HepG2 (cell line): Measurements from ENCODE around the gene PRMT7. TPM values are rescaled to one million over a fixed set of nuclear protein-coding genes. Genes with fewer than 3 reads are reported as not detected.

Experiments
- ARID5B ChIP-seq: IDR thresholded peaks from 2 replicates; pipeline ENCODE4 v1.4.0; 2020; ENCODE audit warnings: mild to moderate bottlenecking, missing genetic modification reagents
- ATF1 ChIP-seq: IDR thresholded peaks from 2 replicates; pipeline ENCODE4 v1.6.1; 2016; ENCODE audit warnings: mild to moderate bottlenecking, control low read depth
- HOXA9 ChIP-seq: sonication (generic); formaldehyde crosslinking; IDR thresholded peaks from 2 replicates; pipeline ENCODE4 v1.8.1; 2022; ENCODE audit warnings: missing genetic modification reagents, mild to moderate bottlenecking, moderate library complexity, borderline replicate concordance
- IKZF1 ChIP-seq: fragments of 450-650 bp; IDR thresholded peaks from 2 replicates; pipeline ENCODE4 v1.7.1; 2016
- LCORL ChIP-seq, 2 experiments: fragments of 450-650 bp in 1 of 2; sonication (generic) in 1 of 2; formaldehyde crosslinking in 1 of 2; IDR thresholded peaks; 2 replicates each; pipeline versions ENCODE4 v1.5.0 to v1.6.1; 2017 to 2020; ENCODE audit warnings: antibody characterized with exemption in 1 of 2, missing genetic modification reagents in 1 of 2
- SMAD1 ChIP-seq: sonication (generic); formaldehyde crosslinking; IDR thresholded peaks from 2 replicates; pipeline ENCODE4 v1.4.0; 2020; ENCODE audit warnings: missing genetic modification reagents, low read depth, mild to moderate bottlenecking, borderline replicate concordance
- TCF12 ChIP-seq, 2 experiments: fragments of 450-650 bp in 1 of 2; sonication (generic) in 1 of 2; formaldehyde crosslinking in 1 of 2; IDR thresholded peaks; 2 replicates each; pipeline versions ENCODE4 v1.6.1 to v1.8.0; 2017 to 2022; ENCODE audit warnings: antibody characterized with exemption in 1 of 2, mild to moderate bottlenecking in 1 of 2, missing genetic modification reagents in 1 of 2, moderate library complexity in 1 of 2
- ZBTB8A ChIP-seq: sonication (generic); formaldehyde crosslinking; IDR thresholded peaks from 2 replicates; pipeline ENCODE4 v1.4.0; 2020; ENCODE audit warnings: mild to moderate bottlenecking, low read depth, missing genetic modification reagents, borderline replicate concordance
- ZNF205 ChIP-seq: IDR thresholded peaks from 2 replicates; pipeline ENCODE4 v1.6.1; 2018; ENCODE audit warnings: missing biosample characterization, missing genetic modification reagents
- ZNF329 ChIP-seq: sonication (generic); formaldehyde crosslinking; IDR thresholded peaks from 2 replicates; pipeline ENCODE4 v1.9.0; 2021; ENCODE audit warnings: low read depth, mild to moderate bottlenecking, missing genetic modification reagents
- ZNF446 ChIP-seq: sonication (generic); formaldehyde crosslinking; IDR thresholded peaks from 2 replicates; pipeline ENCODE4 v1.5.0; 2020; ENCODE audit warnings: mild to moderate bottlenecking, missing genetic modification reagents
- ZNF564 ChIP-seq: sonication (generic); formaldehyde crosslinking; IDR thresholded peaks from 2 replicates; pipeline ENCODE4 v1.8.1; 2023; ENCODE audit warnings: mild to moderate bottlenecking, missing genetic modification reagents
- ZNF609 ChIP-seq: sonication (generic); formaldehyde crosslinking; IDR thresholded peaks from 2 replicates; pipeline ENCODE4 v1.4.0; 2020; ENCODE audit warnings: mild to moderate bottlenecking, missing genetic modification reagents, borderline replicate concordance
- ZNF891 ChIP-seq: sonication (generic); formaldehyde crosslinking; IDR thresholded peaks from 2 replicates; pipeline ENCODE4 v1.5.0; 2020; ENCODE audit warnings: mild to moderate bottlenecking, missing genetic modification reagents
- polyA plus RNA-seq, 8 experiments: library from polyadenylated mRNA; depleted of rRNA in 3 of 8; stranded (reverse) in 7 of 8; unstranded in 1 of 8; fragments of >200 nt; fragmentation: Illumina TruSeq in 4 of 8; extraction: Trizol in 4 of 8; gene quantifications; 2 replicates each; pipeline versions ENCODE4 v1.2.1 to v1.2.3, GENCODE V29; 2011 to 2016; ENCODE audit warnings: low read depth in 4 of 8, missing spikeins in 1 of 8, mixed read lengths in 1 of 8; ENCODE audit not compliant: insufficient read depth in 1 of 8
- total RNA-seq, 5 experiments: library from RNA; depleted of rRNA; stranded (reverse); fragments of >200 nt; fragmentation: Illumina TruSeq; extraction: Trizol; gene quantifications; 2 replicates each; pipeline ENCODE4 v1.2.3, GENCODE V29; 2016; ENCODE audit warnings: low read depth in 1 of 5
- TF ChIP-seq, protein P1 (sequence below): sonication (generic); formaldehyde crosslinking; IDR thresholded peaks from 2 replicates; pipeline ENCODE4 v1.5.1; 2020; ENCODE audit warnings: mild to moderate bottlenecking, moderate library complexity, missing genetic modification reagents
- TF ChIP-seq, protein P2 (sequence below): sonication (generic); formaldehyde crosslinking; IDR thresholded peaks from 2 replicates; pipeline ENCODE4 v1.8.0; 2022; ENCODE audit warnings: mild to moderate bottlenecking, missing genetic modification reagents, moderate library complexity

PRMT7 gene
- total and polyA plus RNA-seq, 2 of the 13 experiments (the other 11 are each of a cell fraction or from before 2014, with no cell fraction given), result 47.5 to 55.0 TPM

- peak; percentile 97 for TF ChIP-seq ZNF609 (CRISPR knock-in tag)
- peak; percentile 66; the same call in 1 of the 2 replicates for TF ChIP-seq ATF1 (CRISPR knock-in tag)
- TF ChIP-seq ZNF446 (CRISPR knock-in tag), result no peak
- no peak for TF ChIP-seq IKZF1
- no peak for TF ChIP-seq TCF12 (IDR thresholded peaks at IDR 0.05)
- TF ChIP-seq TCF12 (CRISPR knock-in tag; IDR thresholded peaks at IDR 0.05), result peak; percentile 70; the same call in 1 of the 2 replicates
- no peak for TF ChIP-seq LCORL (IDR thresholded peaks at IDR 0.05)
- TF ChIP-seq LCORL (CRISPR knock-in tag; IDR thresholded peaks at IDR 0.05), result peak; percentile 94
- TF ChIP-seq ARID5B (CRISPR knock-in tag), result peak; percentile 98
- no peak for TF ChIP-seq ZNF329 (CRISPR knock-in tag)
- TF ChIP-seq, protein P1, sequence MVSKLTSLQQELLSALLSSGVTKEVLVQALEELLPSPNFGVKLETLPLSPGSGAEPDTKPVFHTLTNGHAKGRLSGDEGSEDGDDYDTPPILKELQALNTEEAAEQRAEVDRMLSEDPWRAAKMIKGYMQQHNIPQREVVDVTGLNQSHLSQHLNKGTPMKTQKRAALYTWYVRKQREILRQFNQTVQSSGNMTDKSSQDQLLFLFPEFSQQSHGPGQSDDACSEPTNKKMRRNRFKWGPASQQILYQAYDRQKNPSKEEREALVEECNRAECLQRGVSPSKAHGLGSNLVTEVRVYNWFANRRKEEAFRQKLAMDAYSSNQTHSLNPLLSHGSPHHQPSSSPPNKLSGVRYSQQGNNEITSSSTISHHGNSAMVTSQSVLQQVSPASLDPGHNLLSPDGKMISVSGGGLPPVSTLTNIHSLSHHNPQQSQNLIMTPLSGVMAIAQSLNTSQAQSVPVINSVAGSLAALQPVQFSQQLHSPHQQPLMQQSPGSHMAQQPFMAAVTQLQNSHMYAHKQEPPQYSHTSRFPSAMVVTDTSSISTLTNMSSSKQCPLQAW, result peak; percentile 96
- TF ChIP-seq ZNF564 (CRISPR knock-in tag), result peak; percentile 77
- TF ChIP-seq ZNF891, result no peak
- no peak for TF ChIP-seq HOXA9 (CRISPR knock-in tag)
- peak; percentile 85 for TF ChIP-seq ZNF205 (CRISPR knock-in tag)
- TF ChIP-seq, protein P2, sequence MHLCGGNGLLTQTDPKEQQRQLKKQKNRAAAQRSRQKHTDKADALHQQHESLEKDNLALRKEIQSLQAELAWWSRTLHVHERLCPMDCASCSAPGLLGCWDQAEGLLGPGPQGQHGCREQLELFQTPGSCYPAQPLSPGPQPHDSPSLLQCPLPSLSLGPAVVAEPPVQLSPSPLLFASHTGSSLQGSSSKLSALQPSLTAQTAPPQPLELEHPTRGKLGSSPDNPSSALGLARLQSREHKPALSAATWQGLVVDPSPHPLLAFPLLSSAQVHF (CRISPR knock-in tag), result no peak
- no peak; the same call in 1 of the 2 replicates for TF ChIP-seq SMAD1 (CRISPR knock-in tag)
- no peak for TF ChIP-seq ZBTB8A (CRISPR knock-in tag)
These were observed 29.3 kb upstream of the PRMT7 start (continued) for GRCh38 chr16:68281368-68282063.
